B cell (primary cell): ENCODE data around the gene NEBL. TPM values are rescaled to one million over a fixed set of nuclear protein-coding genes. Genes with fewer than 3 reads are reported as not detected.

Experiments
- ATAC-seq: fragments of 200-7000 bp; cut with Tn5 transposase; one replicate; pipeline ENCODE4 v1.10.0; 2021; ENCODE audit warnings: low read depth, mild to moderate bottlenecking, moderate number of reproducible peaks, moderate library complexity
- CTCF ChIA-PET: fragments of 350-600 bp; sonication (Branson Sonifier 250); formaldehyde crosslinking; loops from one replicate; lab custom pipeline; 2021; ENCODE audit warnings: antibody characterized with exemption, inconsistent platforms; lab: Charles Lee
- POLR2A ChIA-PET: fragments of 350-600 bp; sonication (Branson Sonifier 250); formaldehyde crosslinking; loops from one replicate; lab custom pipeline; 2021; ENCODE audit warnings: antibody characterized with exemption; lab: Charles Lee
- DNase-seq: peaks from one replicate; pipeline ENCODE4 v3.0.0; 2013
- H2AFZ ChIP-seq: 2 replicates; pipeline ENCODE4 v1.6.1; 2012; ENCODE audit warnings: mild to moderate bottlenecking, low read depth, low read length; ENCODE audit not compliant: insufficient read depth, poor library complexity, severe bottlenecking
- H3K27ac ChIP-seq, 2 donors: 1 replicate in 1 of 2; 2 replicates in 1 of 2; pipeline ENCODE4 v1.5.1; 2012 to 2013; ENCODE audit warnings: low read length in 2 of 2, mild to moderate bottlenecking in 2 of 2, moderate library complexity in 1 of 2
- H3K27me3 ChIP-seq, 4 experiments: fragments of 200-600 bp in 1 of 4; sonication (generic) in 1 of 4; replicated peaks in 1 of 4; 1 replicate in 2 of 4; 2 replicates in 2 of 4; pipeline versions ENCODE4 v1.6.1 to v1.7.0; 2013 to 2016; ENCODE audit warnings: low read length in 3 of 4, mild to moderate bottlenecking in 2 of 4, mixed read lengths in 1 of 4, moderate library complexity in 1 of 4; ENCODE audit not compliant: insufficient read depth in 4 of 4, control insufficient read depth in 3 of 4; ENCODE audit errors: control extremely low read depth in 1 of 4
- H3K36me3 ChIP-seq, 2 experiments: replicated peaks in 1 of 2; 1 replicate in 1 of 2; 2 replicates in 1 of 2; pipeline versions ENCODE4 v1.6.1 to v1.7.1; 2013; ENCODE audit warnings: low read length in 1 of 2; ENCODE audit not compliant: insufficient read depth in 2 of 2, control insufficient read depth in 1 of 2; ENCODE audit errors: control extremely low read depth in 1 of 2, extremely low read depth in 1 of 2
- H3K4me1 ChIP-seq, 2 donors: fragments of 200-600 bp in 1 of 2; sonication (generic) in 1 of 2; 1 replicate in 1 of 2; 2 replicates in 1 of 2; pipeline versions ENCODE4 v1.5.1 to v1.6.1; 2013 to 2017; ENCODE audit warnings: low read length in 2 of 2; ENCODE audit not compliant: control insufficient read depth in 2 of 2, insufficient read depth in 2 of 2
- H3K4me2 ChIP-seq: replicated peaks from 2 replicates; pipeline ENCODE3; 2012; ENCODE audit warnings: mild to moderate bottlenecking, low read depth, low read length; ENCODE audit not compliant: poor library complexity, severe bottlenecking
- H3K4me3 ChIP-seq, 5 experiments: fragments of 200-600 bp in 1 of 5; sonication (generic) in 1 of 5; 1 replicate in 3 of 5; 2 replicates in 2 of 5; pipeline versions ENCODE4 v1.5.1 to v1.7.0; 2011 to 2016; ENCODE audit warnings: low read length in 4 of 5, mild to moderate bottlenecking in 4 of 5, low read depth in 2 of 5, control low read depth in 1 of 5, moderate library complexity in 1 of 5; ENCODE audit not compliant: insufficient read depth in 1 of 5; ENCODE audit errors: control extremely low read depth in 1 of 5, extremely low read depth in 1 of 5
- H3K79me2 ChIP-seq: fragments of 200-600 bp; sonication (generic); one replicate; pipeline ENCODE4 v1.6.0; 2016; ENCODE audit warnings: low read length; ENCODE audit not compliant: control insufficient read depth, insufficient read depth
- H3K9ac ChIP-seq: fragments of 200-600 bp; sonication (generic); 2 replicates; pipeline ENCODE4 v1.6.1; 2017; ENCODE audit warnings: mild to moderate bottlenecking, low read length, moderate library complexity
- H3K9me3 ChIP-seq, 3 donors: one replicate each; pipeline versions ENCODE4 v1.6.1 to v1.7.1; 2013; ENCODE audit warnings: low read length in 2 of 3; ENCODE audit not compliant: control insufficient read depth in 2 of 3, insufficient read depth in 1 of 3; ENCODE audit errors: control extremely low read depth in 1 of 3
- H4K20me1 ChIP-seq: 2 replicates; pipeline ENCODE4 v1.6.0; 2012; ENCODE audit warnings: mild to moderate bottlenecking, low read length; ENCODE audit not compliant: insufficient read depth, control insufficient read depth, poor library complexity, severe bottlenecking
- H3K27ac Mint-ChIP-seq: one replicate; pipeline ENCODE4 v1.8.0; 2021; ENCODE audit warnings: mixed read lengths
- H3K27me3 Mint-ChIP-seq: one replicate; pipeline ENCODE4 v1.8.0; 2021; ENCODE audit warnings: mixed read lengths
- H3K4me1 Mint-ChIP-seq: one replicate; pipeline ENCODE4 v1.8.0; 2021; ENCODE audit warnings: mixed read lengths
- H3K4me3 Mint-ChIP-seq: one replicate; pipeline ENCODE4 v1.8.0; 2021; ENCODE audit warnings: mixed read lengths
- H3K9me3 Mint-ChIP-seq: one replicate; pipeline ENCODE4 v1.8.0; 2022; ENCODE audit warnings: mixed read lengths; ENCODE audit not compliant: insufficient read depth
- CTCF ChIP-seq: fragments of 200-600 bp; IDR thresholded peaks from one replicate; pipeline ENCODE4 v1.8.0; 2022; ENCODE audit warnings: antibody characterized with exemption, mild to moderate bottlenecking
- EZH2 ChIP-seq: IDR thresholded peaks from 2 replicates; pipeline ENCODE4 v1.6.1; 2012; ENCODE audit warnings: borderline replicate concordance, low read depth, mild to moderate bottlenecking, moderate library complexity, low read length; ENCODE audit not compliant: insufficient read depth, poor library complexity, severe bottlenecking
- WGBS: methylation state at CpG from one replicate; pipeline ENCODE4 v1.1.5; 2013; ENCODE audit warnings: missing lambda C conversion rate; ENCODE audit not compliant: insufficient coverage; 5-methylcytosine and 5-hydroxymethylcytosine counted together
- intact Hi-C: fragments of 100-400 bp; cut with micrococcal nuclease; formaldehyde crosslinking; loops from one replicate; pipeline ENCODE4 v1.10.0; 2022
- polyA plus RNA-seq: library from polyadenylated mRNA; depleted of rRNA; stranded (reverse); fragments of >200 nt; gene quantifications from 2 replicates; pipeline ENCODE4 v1.2.3, GENCODE V29; 2012
- total RNA-seq, 2 donors: library from RNA; stranded (reverse); fragments of 120-200 nt in 1 of 2; gene quantifications; 1 replicate in 1 of 2; 2 replicates in 1 of 2; pipeline versions ENCODE4 v1.2.3 to v1.2.4, GENCODE V29; 2013 to 2022

NEBL gene
- total and polyA plus RNA-seq, 2 donors (not counting 1 experiment from before 2014, with no cell fraction given) = not detected

DNA sequence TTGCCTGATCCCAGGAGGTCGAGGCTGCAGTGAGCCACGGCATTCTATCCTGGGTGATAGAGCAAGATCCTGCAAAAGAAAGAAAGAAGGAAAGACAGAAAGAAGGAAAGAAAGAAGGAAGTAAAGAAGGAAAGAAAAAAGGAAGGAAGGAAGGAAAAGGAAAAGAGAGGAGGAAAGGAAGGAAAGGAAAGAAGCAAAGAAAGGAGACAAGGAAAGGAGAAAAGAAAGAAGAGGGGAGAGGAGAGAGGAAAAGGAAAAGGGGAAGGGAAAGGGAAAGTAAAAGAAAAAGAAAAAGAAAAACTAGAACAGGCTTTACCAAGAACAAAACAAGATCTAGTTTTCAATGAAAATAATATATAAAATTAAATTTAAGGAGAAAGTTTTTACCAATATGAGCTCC is 15.0 kb downstream of the NEBL start:
- DNase-seq (no peak), ATAC-seq (no peak)
- ChIA-PET CTCF (no interaction called here), POLR2A (no interaction called here)
- Mint-ChIP-seq H3K27me3 (peaks cover 12% of the 10 kb centered on the region), H3K27ac (no peak overlapping the region), H3K4me3 (no peak overlapping the region), H3K4me1 (no peaks in the 10 kb centered on the region), H3K9me3 (no peaks in the 10 kb centered on the region)
- 43% methylated on average over 2 of the region's 2 CpGs for WGBS
- no peaks in the 10 kb centered on the region for H3K4me1 ChIP-seq
- H3K9me3 ChIP-seq = no peaks in the 10 kb centered on the region
- no peak overlapping the region for H3K4me2 ChIP-seq
- H3K27ac ChIP-seq = no peak overlapping the region
- H3K9ac ChIP-seq = no peak overlapping the region
- H3K27me3 ChIP-seq = no peaks in the 10 kb centered on the region
- no peak overlapping the region for H3K4me3 ChIP-seq
- no peaks in the 10 kb centered on the region for H4K20me1 ChIP-seq
- no peaks in the 10 kb centered on the region for H3K36me3 ChIP-seq
- no peaks in the 10 kb centered on the region for H3K79me2 ChIP-seq
- TF ChIP-seq EZH2 = no peak
- no peak for TF ChIP-seq CTCF
- no peak overlapping the region for H2AFZ ChIP-seq
- intact Hi-C loops = no loop called here

- no peaks in the 10 kb centered on the region for H3K79me2 ChIP-seq
- peaks cover 6% of the 10 kb centered on the region for H3K27me3 Mint-ChIP-seq
- ATAC-seq (no peak), DNase-seq (no peak)
- no peak overlapping the region for H3K4me3 Mint-ChIP-seq
- no peak overlapping the region for H3K4me3 ChIP-seq
- ChIA-PET CTCF (no interaction called here), POLR2A (no interaction called here)
- no peak for TF ChIP-seq EZH2
- H4K20me1 ChIP-seq = no peaks in the 10 kb centered on the region
- H3K27ac ChIP-seq = no peak overlapping the region
- no peaks in the 10 kb centered on the region for H3K4me1 ChIP-seq
- no peak overlapping the region for H2AFZ ChIP-seq
- H3K4me2 ChIP-seq = no peak overlapping the region
- intact Hi-C loops = no loop called here
- H3K27ac Mint-ChIP-seq = no peak overlapping the region
- H3K9me3 ChIP-seq = no peaks in the 10 kb centered on the region
- H3K4me1 Mint-ChIP-seq = no peaks in the 10 kb centered on the region
- WGBS = no CpG with 5 or more reads among the region's 2 CpGs
- H3K27me3 ChIP-seq = no peaks in the 10 kb centered on the region
- no peaks in the 10 kb centered on the region for H3K9me3 Mint-ChIP-seq
- no peaks in the 10 kb centered on the region for H3K36me3 ChIP-seq
- no peak overlapping the region for H3K9ac ChIP-seq
Measured at GRCh38 chr10:20879136-20879535, 18.0 kb downstream of the NEBL start.
